OCI-LY1 (cell line): ENCODE results near the gene CD70.
"Not testable (repeated sequence)": the region's sequence is repeated elsewhere in the genome, so short reads cannot be mapped to it uniquely, and the experiment has no call there.

ENCODE experiments used
- H2AFZ ChIP-seq: fragments of 200-600 bp; sonication (generic), shearing (Covaris generic); 2 replicates; pipeline ENCODE4 v1.6.0; 2014; ENCODE audit warnings: antibody characterized with exemption, mild to moderate bottlenecking, low read length
- H3F3A ChIP-seq: fragments of 200-600 bp; sonication (generic), shearing (Covaris generic); 2 replicates; pipeline ENCODE4 v1.6.0; 2014; ENCODE audit warnings: mild to moderate bottlenecking, antibody characterized with exemption, low read length, moderate library complexity; ENCODE audit not compliant: insufficient read depth
- H3K27ac ChIP-seq: fragments of 200-600 bp; sonication (generic); 2 replicates; pipeline ENCODE4 v1.5.1; 2014; ENCODE audit warnings: low read length, mixed run types, mild to moderate bottlenecking, low read depth; ENCODE audit not compliant: poor library complexity, severe bottlenecking
- H3K27me3 ChIP-seq: fragments of 200-600 bp; sonication (generic); 2 replicates; pipeline ENCODE4 v1.6.0; 2014; ENCODE audit warnings: antibody characterized with exemption, mild to moderate bottlenecking, low read length, moderate library complexity; ENCODE audit not compliant: insufficient read depth
- H3K36me3 ChIP-seq: fragments of 200-600 bp; sonication (generic); 2 replicates; pipeline ENCODE4 v1.6.1; 2014; ENCODE audit warnings: mild to moderate bottlenecking, antibody characterized with exemption, low read length, moderate library complexity, mixed read lengths; ENCODE audit not compliant: insufficient read depth
- H3K4me1 ChIP-seq: fragments of 200-600 bp; sonication (generic); 2 replicates; pipeline ENCODE4 v1.5.1; 2014; ENCODE audit warnings: mild to moderate bottlenecking, low read length, moderate library complexity; ENCODE audit not compliant: insufficient read depth, severe bottlenecking
- H3K4me2 ChIP-seq: fragments of 200-600 bp; sonication (generic), shearing (Covaris generic); 2 replicates; pipeline ENCODE4 v1.6.1; 2014; ENCODE audit warnings: low read length
- H3K4me3 ChIP-seq: fragments of 200-600 bp; sonication (generic); 2 replicates; pipeline ENCODE4 v1.5.1; 2014; ENCODE audit warnings: low read length, low read depth, mild to moderate bottlenecking, mixed read lengths; ENCODE audit not compliant: poor library complexity, severe bottlenecking
- H3K79me2 ChIP-seq: fragments of 200-600 bp; shearing (Covaris generic); 2 replicates; pipeline ENCODE4 v1.6.1; 2016; ENCODE audit warnings: mixed run types, low read length, mixed read lengths; ENCODE audit not compliant: insufficient read depth
- H3K9ac ChIP-seq: fragments of 200-600 bp; sonication (generic), shearing (Covaris generic); 2 replicates; pipeline ENCODE4 v1.6.1; 2014; ENCODE audit warnings: mild to moderate bottlenecking, low read length, mixed read lengths
- H3K9me2 ChIP-seq: fragments of 200-600 bp; sonication (generic), shearing (Covaris generic); 2 replicates; pipeline ENCODE4 v1.6.1; 2014; ENCODE audit warnings: low read depth, mild to moderate bottlenecking, low read length, mixed read lengths
- H3K9me3 ChIP-seq: fragments of 200-600 bp; shearing (Covaris generic); 2 replicates; pipeline ENCODE4 v1.6.1; 2014; ENCODE audit warnings: low read length, mixed read lengths
- H4K20me1 ChIP-seq: fragments of 200-600 bp; sonication (generic), shearing (Covaris generic); 2 replicates; pipeline ENCODE4 v1.6.0; 2016; ENCODE audit warnings: mild to moderate bottlenecking, low read length; ENCODE audit not compliant: insufficient read depth
- EZH2 ChIP-seq: fragments of 200-600 bp; sonication (generic), shearing (Covaris generic); IDR thresholded peaks from 2 replicates; pipeline ENCODE4 v1.8.0; 2017; ENCODE audit warnings: borderline replicate concordance, mixed run types, mild to moderate bottlenecking, antibody characterized with exemption, low read length, moderate library complexity, mixed read lengths
- TF ChIP-seq, protein P1 (sequence below): fragments of 200-600 bp; sonication (generic), shearing (Covaris generic); IDR thresholded peaks from 2 replicates; pipeline ENCODE4 v1.5.1; 2017; ENCODE audit warnings: mild to moderate bottlenecking, antibody characterized with exemption, low read length, moderate library complexity, mixed read lengths

Gene CD70

DNA sequence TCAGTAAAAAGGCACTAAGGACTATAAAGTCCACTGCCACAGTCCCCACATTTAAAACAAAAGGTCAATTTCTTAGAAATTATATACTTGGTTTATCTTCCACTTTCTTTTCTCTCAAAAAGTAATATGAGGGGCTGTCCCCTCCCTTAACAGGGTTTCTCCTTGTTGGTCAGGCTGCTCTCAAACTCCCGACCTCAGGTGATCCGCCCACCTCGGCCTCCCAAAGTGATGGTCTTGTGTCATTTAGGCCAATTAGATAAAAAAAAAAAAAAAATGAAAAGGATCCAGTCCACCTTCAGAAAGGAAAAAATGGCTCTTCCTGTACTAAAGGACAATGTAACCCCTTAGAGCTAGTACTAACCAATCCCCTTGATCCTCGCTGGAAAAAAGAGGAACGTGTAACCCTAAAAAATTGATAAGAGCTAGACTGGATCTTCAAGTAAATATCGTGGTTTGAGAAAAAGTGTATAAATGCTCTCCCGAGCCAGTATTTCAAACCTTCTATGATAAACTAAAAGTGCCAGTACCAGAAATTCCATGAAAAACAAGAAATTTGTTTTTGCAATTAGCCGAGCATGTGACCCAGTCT lies 9.0 kb upstream of the CD70 start:
- no peak for TF ChIP-seq EZH2
- TF ChIP-seq, protein P1, sequence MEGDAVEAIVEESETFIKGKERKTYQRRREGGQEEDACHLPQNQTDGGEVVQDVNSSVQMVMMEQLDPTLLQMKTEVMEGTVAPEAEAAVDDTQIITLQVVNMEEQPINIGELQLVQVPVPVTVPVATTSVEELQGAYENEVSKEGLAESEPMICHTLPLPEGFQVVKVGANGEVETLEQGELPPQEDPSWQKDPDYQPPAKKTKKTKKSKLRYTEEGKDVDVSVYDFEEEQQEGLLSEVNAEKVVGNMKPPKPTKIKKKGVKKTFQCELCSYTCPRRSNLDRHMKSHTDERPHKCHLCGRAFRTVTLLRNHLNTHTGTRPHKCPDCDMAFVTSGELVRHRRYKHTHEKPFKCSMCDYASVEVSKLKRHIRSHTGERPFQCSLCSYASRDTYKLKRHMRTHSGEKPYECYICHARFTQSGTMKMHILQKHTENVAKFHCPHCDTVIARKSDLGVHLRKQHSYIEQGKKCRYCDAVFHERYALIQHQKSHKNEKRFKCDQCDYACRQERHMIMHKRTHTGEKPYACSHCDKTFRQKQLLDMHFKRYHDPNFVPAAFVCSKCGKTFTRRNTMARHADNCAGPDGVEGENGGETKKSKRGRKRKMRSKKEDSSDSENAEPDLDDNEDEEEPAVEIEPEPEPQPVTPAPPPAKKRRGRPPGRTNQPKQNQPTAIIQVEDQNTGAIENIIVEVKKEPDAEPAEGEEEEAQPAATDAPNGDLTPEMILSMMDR, result no peak
- peaks cover 64% of the 10 kb centered on the region for H3K4me1 ChIP-seq
- no peaks in the 10 kb centered on the region for H3K9me2 ChIP-seq
- H3K9me3 ChIP-seq, result no peaks in the 10 kb centered on the region
- peaks cover 11% of the 10 kb centered on the region for H3K79me2 ChIP-seq
- H3K27ac ChIP-seq, result peak overlapping the region; percentile 99
- no peak overlapping the region for H2AFZ ChIP-seq
- peak overlapping the region; percentile 80 for H3K4me2 ChIP-seq
- H3K9ac ChIP-seq, result peak overlapping the region; percentile 87
- H3F3A ChIP-seq, result peaks cover 6% of the 10 kb centered on the region; the same call in 1 of the 2 replicates
- peaks cover 21% of the 10 kb centered on the region for H3K36me3 ChIP-seq
- H3K27me3 ChIP-seq, result no peaks in the 10 kb centered on the region
- H3K4me3 ChIP-seq, result peak overlapping the region; percentile 69
- no peaks in the 10 kb centered on the region for H4K20me1 ChIP-seq

DNA sequence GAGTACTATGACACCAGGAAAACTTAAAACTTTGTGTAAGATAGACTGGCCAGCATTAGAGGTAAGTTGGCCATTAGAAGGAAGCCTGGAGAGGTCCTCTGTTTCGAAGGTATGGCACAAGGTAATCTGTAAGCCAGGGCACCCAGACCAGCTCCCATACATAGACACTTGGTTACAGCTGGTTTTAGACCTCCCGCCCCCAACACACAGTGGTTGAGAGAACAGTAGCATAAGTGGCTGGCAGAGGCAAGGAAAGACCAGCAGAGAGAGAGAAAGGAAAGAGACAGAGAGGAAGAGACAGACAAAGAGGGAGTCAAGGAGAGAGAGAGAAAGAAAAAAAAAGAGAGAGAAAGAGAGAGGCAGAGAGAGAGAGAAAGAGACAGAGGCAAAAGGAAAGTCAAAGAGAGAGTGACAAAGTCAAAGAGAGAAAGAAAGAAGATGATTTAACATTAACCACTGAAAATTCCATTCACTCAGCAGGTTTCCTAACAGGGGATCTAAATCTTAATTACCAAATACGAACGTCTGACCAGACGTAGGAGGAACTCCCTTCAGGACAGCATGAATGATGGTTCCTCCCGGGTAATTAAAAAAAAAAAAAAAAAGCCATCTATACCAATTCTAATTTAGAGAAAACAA lies 7.4 kb upstream of the CD70 start:
- not testable (repeated sequence) for H3K27me3 ChIP-seq

DNA sequence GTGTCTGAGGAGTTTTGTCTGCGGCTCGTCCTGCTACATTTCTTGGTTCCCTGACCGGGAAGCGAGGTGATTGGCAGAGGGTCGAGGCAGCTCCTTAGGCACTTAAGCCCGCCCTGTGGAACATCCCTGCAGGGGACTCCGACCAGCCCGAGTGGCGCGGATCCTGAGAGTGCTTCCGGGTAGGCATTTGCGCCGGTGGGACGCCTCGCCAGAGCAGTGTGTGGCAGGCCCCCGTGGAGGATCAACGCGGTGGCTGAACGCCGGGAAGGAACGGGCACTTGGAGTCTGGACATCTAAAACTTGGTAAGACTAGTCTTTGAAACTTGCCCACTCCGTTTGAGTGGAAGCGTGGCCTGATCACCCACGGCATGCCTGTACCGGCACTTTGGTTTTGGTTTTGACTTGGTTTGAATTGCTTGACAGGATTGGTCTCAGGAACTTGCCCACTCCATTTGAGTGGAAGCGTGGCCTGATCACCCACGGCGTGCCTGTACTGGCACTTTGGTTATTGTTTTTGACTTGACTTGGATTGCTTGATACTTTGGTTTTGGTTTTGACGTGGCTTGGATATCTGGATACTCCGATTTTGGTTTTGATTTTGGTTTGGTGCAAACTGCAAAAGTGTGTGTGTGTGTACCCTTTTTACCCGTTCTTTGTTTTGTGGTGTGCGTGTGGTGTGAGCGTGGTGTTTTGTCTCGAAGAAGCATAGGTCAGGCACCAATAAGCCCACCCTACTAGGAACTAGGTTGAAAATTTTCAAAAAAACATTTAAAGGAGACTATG lies 6.7 kb upstream of the CD70 start:
- 0 out of 2 replicates have a peak, but pooled peaks cover 11% of the 10 kb centered on the region for H3F3A ChIP-seq
- H3K79me2 ChIP-seq, result peaks cover 11% of the 10 kb centered on the region
- H3K9ac ChIP-seq, H3K4me3 ChIP-seq, H3K9me3 ChIP-seq, H3K9me2 ChIP-seq, H4K20me1 ChIP-seq, H3K27me3 ChIP-seq, H3K4me2 ChIP-seq, H2AFZ ChIP-seq: not testable (repeated sequence)
- H3K4me1 ChIP-seq, result peaks cover 64% of the 10 kb centered on the region
- peaks cover 26% of the 10 kb centered on the region for H3K36me3 ChIP-seq
- peak overlapping the region; percentile 99 for H3K27ac ChIP-seq

More for the DNA sequence above, 7.4 kb upstream of the CD70 start:
- peaks cover 26% of the 10 kb centered on the region for H3K36me3 ChIP-seq
- peak overlapping the region; percentile 99 for H3K27ac ChIP-seq
- peaks cover 64% of the 10 kb centered on the region for H3K4me1 ChIP-seq
- peak overlapping the region; percentile 80 for H3K4me2 ChIP-seq
- not testable (repeated sequence) for H3K9me2 ChIP-seq, H2AFZ ChIP-seq, H4K20me1 ChIP-seq, H3F3A ChIP-seq, H3K9me3 ChIP-seq
- peaks cover 11% of the 10 kb centered on the region for H3K79me2 ChIP-seq
- peak overlapping the region; percentile 87 for H3K9ac ChIP-seq
- H3K4me3 ChIP-seq, result peak overlapping the region; percentile 69

DNA sequence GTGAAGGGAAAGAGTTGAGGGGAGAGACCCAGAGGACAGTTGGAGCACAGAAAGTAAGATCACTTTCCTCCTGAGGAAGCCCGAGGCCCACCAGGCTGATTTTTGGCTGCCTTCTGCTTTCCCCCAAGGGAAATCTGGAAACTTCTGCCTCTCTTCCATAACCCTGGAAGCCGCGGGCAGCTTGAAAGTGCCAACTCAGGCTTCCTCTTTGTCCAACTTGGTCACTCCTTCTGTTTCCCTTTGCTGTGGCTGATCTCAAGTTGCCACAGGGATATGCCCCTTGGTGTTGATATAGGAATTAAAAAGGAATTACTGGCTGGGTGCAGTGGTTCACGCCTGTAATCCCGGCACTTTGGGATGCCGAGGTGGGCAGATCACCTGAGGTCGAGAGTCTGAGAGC lies 5.7 kb upstream of the CD70 start:
- Histone ChIP-seq H4K20me1 (no peaks in the 10 kb centered on the region), H3K4me1 (peaks cover 62% of the 10 kb centered on the region), H3F3A (0 out of 2 replicates have a peak, but pooled peaks cover 11% of the 10 kb centered on the region), H3K27ac (no peak overlapping the region), H3K79me2 (peaks cover 11% of the 10 kb centered on the region), H3K36me3 (peaks cover 26% of the 10 kb centered on the region), H3K9me3 (no peaks in the 10 kb centered on the region), H3K9me2 (no peaks in the 10 kb centered on the region), H3K9ac (no peak overlapping the region), H3K4me3 (no peak overlapping the region), H2AFZ (no peak overlapping the region), H3K4me2 (no peak overlapping the region), H3K27me3 (no peaks in the 10 kb centered on the region)
- TF ChIP-seq EZH2, result no peak
- TF ChIP-seq, protein P1, result no peak
